Panc1 (cell line): ENCODE measurements around the gene DPP4. TPM values are rescaled to one million over a fixed set of nuclear protein-coding genes. Genes with fewer than 3 reads are reported as not detected.

ENCODE experiments used
- ATAC-seq: fragments of 200-7000 bp; cut with Tn5 transposase; 2 replicates; pipeline ENCODE4 v1.9.1; 2020; ENCODE audit warnings: mild to moderate bottlenecking, moderate library complexity
- BruUV-seq: library from RNA; stranded (reverse); fragments of 400-500 nt; replicated peaks from 2 replicates; lab custom pipeline; 2021; lab: Mats Ljungman, UMichigan
- CTCF ChIA-PET: fragments of 300-600 bp; sonication (Branson Sonifier 250); formaldehyde crosslinking; loops from one replicate; lab custom pipeline; 2022; ENCODE audit warnings: antibody characterized with exemption; lab: Charles Lee
- POLR2A ChIA-PET: fragments of 300-600 bp; sonication (Branson Sonifier 250); formaldehyde crosslinking; loops from one replicate; lab custom pipeline; 2022; ENCODE audit warnings: antibody characterized with exemption; lab: Charles Lee
- DNase-seq: peaks from one replicate; pipeline ENCODE4 v3.0.0-alpha.2; 2010; ENCODE audit warnings: low read depth, low spot score
- H3K27ac ChIP-seq: 2 replicates; pipeline ENCODE4 v1.5.1; 2011; ENCODE audit warnings: mild to moderate bottlenecking, low read length, inconsistent platforms
- H3K27me3 ChIP-seq: fragments of 200-500 bp; sonication (Bioruptor generic); 2 replicates; pipeline ENCODE4 v1.6.0; 2014; ENCODE audit warnings: low read length, inconsistent platforms; ENCODE audit not compliant: control insufficient read depth, insufficient read depth
- H3K36me3 ChIP-seq: fragments of 200-500 bp; sonication (Bioruptor generic); 2 replicates; pipeline ENCODE4 v1.5.1; 2014; ENCODE audit warnings: inconsistent platforms, mild to moderate bottlenecking, low read length, moderate library complexity; ENCODE audit not compliant: control insufficient read depth, insufficient read depth
- H3K4me1 ChIP-seq: 2 replicates; pipeline ENCODE4 v1.5.1; 2011; ENCODE audit warnings: inconsistent platforms, mild to moderate bottlenecking, low read length, moderate library complexity; ENCODE audit not compliant: control insufficient read depth, insufficient read depth
- H3K4me3 ChIP-seq, 2 experiments: 2 replicates each; pipeline ENCODE4 v1.5.1; 2011 to 2012; ENCODE audit warnings: low read depth in 2 of 2, low read length in 2 of 2, mild to moderate bottlenecking in 2 of 2, inconsistent platforms in 1 of 2, moderate library complexity in 1 of 2
- H3K9me3 ChIP-seq: fragments of 200-500 bp; sonication (Bioruptor generic); 2 replicates; pipeline ENCODE4 v1.5.1; 2014; ENCODE audit warnings: low read depth, mild to moderate bottlenecking, inconsistent platforms, low read length, moderate library complexity; ENCODE audit not compliant: control insufficient read depth, insufficient read depth
- POLR2AphosphoS5 ChIP-seq: IDR thresholded peaks from 2 replicates; pipeline ENCODE4 v1.6.1; 2012; ENCODE audit warnings: mild to moderate bottlenecking, low read depth, low read length, moderate library complexity
- SIN3A ChIP-seq: IDR thresholded peaks from 2 replicates; pipeline ENCODE4 v1.6.1; 2012; ENCODE audit warnings: low read depth, mild to moderate bottlenecking, low read length, moderate library complexity, borderline replicate concordance; ENCODE audit not compliant: insufficient read depth
- TCF7L2 ChIP-seq: IDR thresholded peaks from 2 replicates; pipeline ENCODE4 v1.6.1; 2011; ENCODE audit warnings: mild to moderate bottlenecking, low read depth, low read length, inconsistent platforms
- in situ Hi-C: cut with HindIII; loops from 2 replicates; pipeline ENCODE4 v1.10.0; 2016; ENCODE audit warnings: low sequenced_read_pairs, low pct_unique_long_range_greater_than_20kb
- intact Hi-C: fragments of 100-400 bp; cut with micrococcal nuclease; formaldehyde crosslinking; loops from one replicate; pipeline ENCODE4 v1.10.0; 2022; ENCODE audit not compliant: unreplicated experiment
- total RNA-seq: library from RNA; stranded (reverse); gene quantifications from one replicate; pipeline ENCODE4 v1.2.1, GENCODE V29; 2021; ENCODE audit not compliant: unreplicated experiment
- TF ChIP-seq, protein P1 (sequence below), 2 experiments: IDR thresholded peaks; 2 replicates each; pipeline ENCODE4 v1.6.1; 2011 to 2012; ENCODE audit warnings: low read depth in 2 of 2, control low read depth in 1 of 2, low read length in 1 of 2, mild to moderate bottlenecking in 1 of 2, moderate library complexity in 1 of 2; ENCODE audit not compliant: insufficient read depth in 1 of 2
- TF ChIP-seq, protein P2 (sequence below): fragments of 450-650 bp; IDR thresholded peaks from 2 replicates; pipeline ENCODE4 v1.5.1; 2017; ENCODE audit warnings: mild to moderate bottlenecking

Gene DPP4
- total RNA-seq, 1 experiment from 2014 or later: 0.23 TPM

DNA sequence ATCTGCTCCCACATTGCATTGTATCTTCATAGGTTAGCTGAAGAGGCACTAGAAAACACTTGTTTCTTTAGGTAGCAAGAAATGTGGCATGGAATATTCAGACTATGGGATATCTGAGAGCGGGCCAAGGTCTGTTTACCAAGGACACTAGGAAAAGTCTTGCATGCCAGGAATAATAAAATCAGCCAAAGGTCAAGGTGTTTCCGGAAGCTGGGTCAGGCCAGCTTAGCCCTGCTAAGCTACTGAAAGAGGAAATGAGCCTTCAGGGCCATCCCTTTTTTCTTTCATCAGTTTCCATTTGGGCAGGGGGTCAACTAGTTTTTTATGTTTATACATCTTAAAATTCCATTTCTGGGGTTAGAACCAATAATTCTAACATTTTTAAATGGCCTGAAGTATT is 101.1 kb downstream of the DPP4 start:
- Histone ChIP-seq H3K36me3 (no peaks in the 10 kb centered on the region), H3K4me3 (no peak overlapping the region), H3K9me3 (no peaks in the 10 kb centered on the region), H3K4me1 (no peaks in the 10 kb centered on the region), H3K27me3 (no peaks in the 10 kb centered on the region), H3K27ac (no peak overlapping the region)
- POLR2A ChIA-PET: no interaction called here
- intact Hi-C loops (no loop called here), in situ Hi-C loops (no loop called here)
- no TSS peak for BruUV-seq
- CTCF ChIA-PET: no interaction called here
- DNase-seq (no peak), ATAC-seq (no peak)
- TF ChIP-seq, protein P1, sequence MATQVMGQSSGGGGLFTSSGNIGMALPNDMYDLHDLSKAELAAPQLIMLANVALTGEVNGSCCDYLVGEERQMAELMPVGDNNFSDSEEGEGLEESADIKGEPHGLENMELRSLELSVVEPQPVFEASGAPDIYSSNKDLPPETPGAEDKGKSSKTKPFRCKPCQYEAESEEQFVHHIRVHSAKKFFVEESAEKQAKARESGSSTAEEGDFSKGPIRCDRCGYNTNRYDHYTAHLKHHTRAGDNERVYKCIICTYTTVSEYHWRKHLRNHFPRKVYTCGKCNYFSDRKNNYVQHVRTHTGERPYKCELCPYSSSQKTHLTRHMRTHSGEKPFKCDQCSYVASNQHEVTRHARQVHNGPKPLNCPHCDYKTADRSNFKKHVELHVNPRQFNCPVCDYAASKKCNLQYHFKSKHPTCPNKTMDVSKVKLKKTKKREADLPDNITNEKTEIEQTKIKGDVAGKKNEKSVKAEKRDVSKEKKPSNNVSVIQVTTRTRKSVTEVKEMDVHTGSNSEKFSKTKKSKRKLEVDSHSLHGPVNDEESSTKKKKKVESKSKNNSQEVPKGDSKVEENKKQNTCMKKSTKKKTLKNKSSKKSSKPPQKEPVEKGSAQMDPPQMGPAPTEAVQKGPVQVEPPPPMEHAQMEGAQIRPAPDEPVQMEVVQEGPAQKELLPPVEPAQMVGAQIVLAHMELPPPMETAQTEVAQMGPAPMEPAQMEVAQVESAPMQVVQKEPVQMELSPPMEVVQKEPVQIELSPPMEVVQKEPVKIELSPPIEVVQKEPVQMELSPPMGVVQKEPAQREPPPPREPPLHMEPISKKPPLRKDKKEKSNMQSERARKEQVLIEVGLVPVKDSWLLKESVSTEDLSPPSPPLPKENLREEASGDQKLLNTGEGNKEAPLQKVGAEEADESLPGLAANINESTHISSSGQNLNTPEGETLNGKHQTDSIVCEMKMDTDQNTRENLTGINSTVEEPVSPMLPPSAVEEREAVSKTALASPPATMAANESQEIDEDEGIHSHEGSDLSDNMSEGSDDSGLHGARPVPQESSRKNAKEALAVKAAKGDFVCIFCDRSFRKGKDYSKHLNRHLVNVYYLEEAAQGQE (IDR thresholded peaks at IDR 0.05; ENCODE audit: insufficient read depth in 1 of 2, low read depth in 2 of 2, low read length in 1 of 2): no peak
- TF ChIP-seq, protein P2, sequence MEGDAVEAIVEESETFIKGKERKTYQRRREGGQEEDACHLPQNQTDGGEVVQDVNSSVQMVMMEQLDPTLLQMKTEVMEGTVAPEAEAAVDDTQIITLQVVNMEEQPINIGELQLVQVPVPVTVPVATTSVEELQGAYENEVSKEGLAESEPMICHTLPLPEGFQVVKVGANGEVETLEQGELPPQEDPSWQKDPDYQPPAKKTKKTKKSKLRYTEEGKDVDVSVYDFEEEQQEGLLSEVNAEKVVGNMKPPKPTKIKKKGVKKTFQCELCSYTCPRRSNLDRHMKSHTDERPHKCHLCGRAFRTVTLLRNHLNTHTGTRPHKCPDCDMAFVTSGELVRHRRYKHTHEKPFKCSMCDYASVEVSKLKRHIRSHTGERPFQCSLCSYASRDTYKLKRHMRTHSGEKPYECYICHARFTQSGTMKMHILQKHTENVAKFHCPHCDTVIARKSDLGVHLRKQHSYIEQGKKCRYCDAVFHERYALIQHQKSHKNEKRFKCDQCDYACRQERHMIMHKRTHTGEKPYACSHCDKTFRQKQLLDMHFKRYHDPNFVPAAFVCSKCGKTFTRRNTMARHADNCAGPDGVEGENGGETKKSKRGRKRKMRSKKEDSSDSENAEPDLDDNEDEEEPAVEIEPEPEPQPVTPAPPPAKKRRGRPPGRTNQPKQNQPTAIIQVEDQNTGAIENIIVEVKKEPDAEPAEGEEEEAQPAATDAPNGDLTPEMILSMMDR: no peak
- TF ChIP-seq SIN3A (no peak), TCF7L2 (no peak)

DNA sequence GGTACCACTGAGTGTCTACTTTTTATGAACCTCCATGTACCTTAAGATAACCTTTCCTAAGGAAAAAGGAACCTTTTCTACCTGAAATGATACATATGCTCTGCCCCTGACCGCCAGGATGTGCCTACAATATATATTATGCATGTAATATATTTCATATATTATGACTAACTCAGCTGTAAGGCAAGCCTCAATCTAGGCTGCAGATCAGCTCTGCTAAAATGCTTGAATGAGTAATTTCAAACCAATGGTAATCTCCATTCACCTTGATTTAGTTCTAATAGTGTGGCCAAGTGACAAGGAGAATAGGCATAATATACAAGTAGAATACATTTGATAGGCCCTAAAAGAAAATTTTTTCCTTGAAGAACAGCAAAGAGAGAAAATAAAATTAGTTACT is 101.8 kb downstream of the DPP4 start:
- H3K4me1 ChIP-seq: no peaks in the 10 kb centered on the region
- ChIA-PET CTCF (no interaction called here), POLR2A (no interaction called here)
- no peaks in the 10 kb centered on the region for H3K27me3 ChIP-seq
- no peak overlapping the region for H3K27ac ChIP-seq
- no TSS peak for BruUV-seq
- TF ChIP-seq SIN3A (no peak), TCF7L2 (no peak), POLR2AphosphoS5 (no peak)
- TF ChIP-seq, protein P2: no peak
- TF ChIP-seq, protein P1 (IDR thresholded peaks at IDR 0.05; ENCODE audit: insufficient read depth in 1 of 2, low read depth in 2 of 2, low read length in 1 of 2): no peak
- H3K9me3 ChIP-seq: no peaks in the 10 kb centered on the region
- DNase-seq: no peak
- intact Hi-C loops: no loop called here
- H3K4me3 ChIP-seq: no peak overlapping the region
- in situ Hi-C loops: no loop called here
- ATAC-seq: no peak
- no peaks in the 10 kb centered on the region for H3K36me3 ChIP-seq
